Measurements from ENCODE around the gene CUEDC1.

Gene CUEDC1

GRCh38 chr17:57954397-57955182 lies 622 bp downstream of the CUEDC1 start:
- Histone ChIP-seq H3K9me3 (ENCODE audit: insufficient read depth, low read length) (no peaks in the 10 kb centered on the region), H3K27me3 (ENCODE audit: low read depth, low read length) (peaks cover 61% of the 10 kb centered on the region), H3K4me1 (ENCODE audit: low read length) (peaks cover 38% of the 10 kb centered on the region), H3K79me2 (ENCODE audit: low read length) (no peaks in the 10 kb centered on the region), H4K20me1 (ENCODE audit: insufficient read depth, low read length) (peaks cover 9% of the 10 kb centered on the region; the same call in 1 of the 2 replicates), H3K4me2 (ENCODE audit: low read length) (peak overlapping the region; percentile 78), H3K27ac (ENCODE audit: low read length) (no peak overlapping the region), H2AFZ (ENCODE audit: low read depth, low read length) (no peak overlapping the region), H3K9ac (ENCODE audit: low read length) (peak overlapping the region; percentile 47), H3K36me3 (replicated peaks; ENCODE audit: low read depth, low read length) (no peaks in the 10 kb centered on the region), H3K4me3 (ENCODE audit: low read length) (peak overlapping the region; percentile 75)
- no peak for TF ChIP-seq CTCF (IDR thresholded peaks at IDR 0.05; ENCODE audit: low read depth, low read length)

- no peaks in the 10 kb centered on the region for H3K79me2 ChIP-seq (ENCODE audit: low read length)
- H3K4me1 ChIP-seq (ENCODE audit: low read length): peaks cover 42% of the 10 kb centered on the region
- no peak overlapping the region for H2AFZ ChIP-seq (ENCODE audit: low read depth, low read length)
- peak overlapping the region; percentile 78 for H3K4me2 ChIP-seq (ENCODE audit: low read length)
- H4K20me1 ChIP-seq (ENCODE audit: insufficient read depth, low read length): peaks cover 9% of the 10 kb centered on the region; the same call in 1 of the 2 replicates
- H3K4me3 ChIP-seq (ENCODE audit: low read length): peak overlapping the region; percentile 75
- H3K9me3 ChIP-seq (ENCODE audit: insufficient read depth, low read length): no peaks in the 10 kb centered on the region
- H3K27ac ChIP-seq (ENCODE audit: low read length): no peak overlapping the region
- no peaks in the 10 kb centered on the region for H3K36me3 ChIP-seq (replicated peaks; ENCODE audit: low read depth, low read length)
- TF ChIP-seq CTCF (IDR thresholded peaks at IDR 0.05; ENCODE audit: low read depth, low read length): no peak
- TF ChIP-seq EZH2phosphoT487 (IDR thresholded peaks at IDR 0.05; ENCODE audit: low read depth): no peak
- peaks cover 59% of the 10 kb centered on the region for H3K27me3 ChIP-seq (ENCODE audit: low read depth, low read length)
- H3K9ac ChIP-seq (ENCODE audit: low read length): no peak overlapping the region
Observed at GRCh38 chr17:57953705-57954396, 1.4 kb downstream of the CUEDC1 start.

GRCh38 chr17:57953219-57953618 lies 2.0 kb downstream of the CUEDC1 start:
- H3K79me2 ChIP-seq (ENCODE audit: low read length): no peaks in the 10 kb centered on the region
- H3K4me2 ChIP-seq (ENCODE audit: low read length): no peak overlapping the region
- no peak overlapping the region for H3K9ac ChIP-seq (ENCODE audit: low read length)
- TF ChIP-seq CTCF (IDR thresholded peaks at IDR 0.05; ENCODE audit: low read depth, low read length): no peak
- TF ChIP-seq EZH2phosphoT487 (IDR thresholded peaks at IDR 0.05; ENCODE audit: low read depth): no peak
- no peaks in the 10 kb centered on the region for H3K36me3 ChIP-seq (replicated peaks; ENCODE audit: low read depth, low read length)
- H3K27ac ChIP-seq (ENCODE audit: low read length): no peak overlapping the region
- no peaks in the 10 kb centered on the region for H3K9me3 ChIP-seq (ENCODE audit: insufficient read depth, low read length)
- peaks cover 60% of the 10 kb centered on the region for H3K27me3 ChIP-seq (ENCODE audit: low read depth, low read length)
- no peak overlapping the region for H3K4me3 ChIP-seq (ENCODE audit: low read length)
- H4K20me1 ChIP-seq (ENCODE audit: insufficient read depth, low read length): peaks cover 9% of the 10 kb centered on the region; the same call in 1 of the 2 replicates
- peaks cover 49% of the 10 kb centered on the region for H3K4me1 ChIP-seq (ENCODE audit: low read length)
- no peak overlapping the region for H2AFZ ChIP-seq (ENCODE audit: low read depth, low read length)

- TF ChIP-seq CTCF (IDR thresholded peaks at IDR 0.05; ENCODE audit: low read depth, low read length): no peak
- peaks cover 47% of the 10 kb centered on the region for H3K27me3 ChIP-seq (ENCODE audit: low read depth, low read length)
- no peak overlapping the region for H3K4me3 ChIP-seq (ENCODE audit: low read length)
- H4K20me1 ChIP-seq (ENCODE audit: insufficient read depth, low read length): no peaks in the 10 kb centered on the region
- H2AFZ ChIP-seq (ENCODE audit: low read depth, low read length): no peak overlapping the region
- H3K36me3 ChIP-seq (replicated peaks; ENCODE audit: low read depth, low read length): no peaks in the 10 kb centered on the region
- H3K79me2 ChIP-seq (ENCODE audit: low read length): no peaks in the 10 kb centered on the region
- no peak overlapping the region for H3K27ac ChIP-seq (ENCODE audit: low read length)
- H3K4me1 ChIP-seq (ENCODE audit: low read length): peaks cover 58% of the 10 kb centered on the region
- no peak overlapping the region for H3K9ac ChIP-seq (ENCODE audit: low read length)
- no peak overlapping the region for H3K4me2 ChIP-seq (ENCODE audit: low read length)
- no peaks in the 10 kb centered on the region for H3K9me3 ChIP-seq (ENCODE audit: insufficient read depth, low read length)
Observed at GRCh38 chr17:57949649-57950048, 5.6 kb downstream of the CUEDC1 start.

Data from OCI-LY3 (cell line).